BLaER1 treated with 17β-estradiol and CSF1 and Interleukin-3, amounts not matched to agents 10 nM and 100 nM (cell line): ENCODE measurements around the gene SYNGR4.
"Not testable (repeated sequence)": the region's sequence is repeated elsewhere in the genome, so short reads cannot be mapped to it uniquely, and the experiment has no call there.

ENCODE experiments used
- H3K27ac ChIP-seq, 11 experiments: shearing (Covaris generic); formaldehyde crosslinking; 2 replicates each; pipeline ENCODE4 v1.8.1; 2022
- H3K27me3 ChIP-seq, 11 experiments: shearing (Covaris generic); formaldehyde crosslinking; 2 replicates each; pipeline ENCODE4 v1.8.1; 2022
- H3K36me3 ChIP-seq, 11 experiments: shearing (Covaris generic); formaldehyde crosslinking; 2 replicates each; pipeline ENCODE4 v1.8.1; 2022
- H3K4me1 ChIP-seq, 10 experiments: shearing (Covaris generic); formaldehyde crosslinking; 2 replicates each; pipeline ENCODE4 v1.8.1; 2022
- H3K4me2 ChIP-seq, 11 experiments: shearing (Covaris generic); formaldehyde crosslinking; 2 replicates each; pipeline ENCODE4 v1.8.1; 2022
- H3K4me3 ChIP-seq, 10 experiments: shearing (Covaris generic); formaldehyde crosslinking; 2 replicates each; pipeline ENCODE4 v1.8.1; 2022
- H3K9ac ChIP-seq, 11 experiments: shearing (Covaris generic); formaldehyde crosslinking; 2 replicates each; pipeline ENCODE4 v1.8.1; 2022
- H3K9me3 ChIP-seq, 11 experiments: shearing (Covaris generic); formaldehyde crosslinking; replicated peaks in 1 of 11; 2 replicates each; pipeline ENCODE4 v1.8.1; 2022
- H4K20me1 ChIP-seq, 11 experiments: shearing (Covaris generic); formaldehyde crosslinking; 2 replicates each; pipeline ENCODE4 v1.8.1; 2022
- Cebpa-rat ChIP-seq, 11 experiments: shearing (Covaris generic); IDR thresholded peaks; 2 replicates each; pipeline ENCODE4 v1.8.1; 2022

Gene SYNGR4, protein sequence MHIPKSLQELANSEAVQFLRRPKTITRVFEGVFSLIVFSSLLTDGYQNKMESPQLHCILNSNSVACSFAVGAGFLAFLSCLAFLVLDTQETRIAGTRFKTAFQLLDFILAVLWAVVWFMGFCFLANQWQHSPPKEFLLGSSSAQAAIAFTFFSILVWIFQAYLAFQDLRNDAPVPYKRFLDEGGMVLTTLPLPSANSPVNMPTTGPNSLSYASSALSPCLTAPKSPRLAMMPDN

DNA sequence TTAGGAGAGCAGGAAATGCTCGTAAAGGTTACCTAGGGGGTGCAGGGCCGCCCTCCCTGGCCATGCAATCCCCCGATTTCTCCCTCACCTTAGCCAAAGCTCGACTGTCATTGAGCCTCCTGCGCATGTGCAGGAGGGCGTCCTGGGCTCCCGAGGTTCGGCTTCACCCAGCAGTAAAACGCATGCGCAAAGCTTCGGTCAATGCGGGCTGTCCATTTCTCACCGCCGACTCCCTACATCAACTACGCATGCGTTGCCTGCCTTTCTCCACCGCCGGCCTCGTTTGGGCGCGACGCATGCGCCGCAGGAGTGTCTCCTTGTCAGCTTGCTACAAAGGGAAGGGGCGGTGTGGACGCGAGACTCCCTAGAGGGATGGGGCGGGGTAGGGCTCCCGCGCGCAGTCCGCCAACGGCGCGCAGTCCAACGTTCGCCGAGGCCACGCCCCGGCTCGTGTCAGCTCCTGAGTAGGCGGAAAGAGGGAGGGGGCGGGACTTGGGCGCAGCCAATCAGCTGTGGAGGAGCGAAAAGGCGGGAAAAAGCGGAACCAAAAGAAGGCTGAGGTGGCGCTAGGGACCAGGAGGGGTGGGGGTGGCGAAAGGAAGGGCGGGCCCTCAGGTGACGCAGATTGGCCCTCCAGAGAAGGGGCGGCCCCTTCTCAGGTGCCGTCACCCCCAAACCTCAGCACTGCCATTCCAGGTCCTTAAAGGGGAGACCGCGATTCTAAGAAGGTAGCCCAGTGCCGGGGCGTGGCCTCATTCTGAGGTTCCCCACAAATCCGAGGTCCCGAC is at the start of gene SYNGR4, which contains the start of gene TMEM143:
SYNGR4 (plus strand) TSS at position 558 of the 788 bp plus-strand sequence. CDS start 1,476 bp downstream, outside the sequence.
TMEM143 (minus strand) TSS at position 131 of the 788 bp plus-strand sequence; CDS start at position 111, 20 bp downstream.
- no peaks in the 10 kb centered on the region for H3K27me3 ChIP-seq
- H3K4me1 ChIP-seq, result peaks cover 15 to 58% (median 46%) of the 10 kb centered on the region in 10 experiments
- H3K4me2 ChIP-seq, result peak within 1 kb of the TSS; percentile 91 to 99 (median 98)
- H3K27ac ChIP-seq, result peak within 1 kb of the TSS; percentile 74 to 91 (median 89)
- peak within 1 kb of the TSS; percentile 51 to 77 (median 66) for H3K4me3 ChIP-seq
- no peaks in the 10 kb centered on the region for H4K20me1 ChIP-seq
- no peak for TF ChIP-seq Cebpa-rat (IDR thresholded peaks at IDR 0.05)
- no peaks in the 10 kb centered on the region for H3K9me3 ChIP-seq
- peaks cover 0 to 6% (median 0%) of the 10 kb centered on the region in 11 experiments; a peak in 2 of 22 replicates for H3K36me3 ChIP-seq
- H3K9ac ChIP-seq, result peak within 1 kb of the TSS; percentile 80 to 88 (median 84)

- H3K27me3 ChIP-seq, result no peaks in the 10 kb centered on the region
- H3K4me1 ChIP-seq, result peaks cover 16 to 73% (median 61%) of the 10 kb centered on the region in 10 experiments
- H3K9me3 ChIP-seq, result peaks cover 0 to 10% (median 0%) of the 10 kb centered on the region in 11 experiments; a peak in 6 of 22 replicates
- TF ChIP-seq Cebpa-rat (IDR thresholded peaks at IDR 0.05), result no peak
- no peak overlapping the region for H3K4me3 ChIP-seq
- 0 out of 22 replicates have a peak, but pooled peaks cover 0 to 6% (median 0%) of the 10 kb centered on the region in 11 experiments for H3K36me3 ChIP-seq
- H3K4me2 ChIP-seq, result peak overlapping the region in 4 of 11 experiments; percentile 89 to 94 (median 94); a peak in 7 of 22 replicates
- no peaks in the 10 kb centered on the region for H4K20me1 ChIP-seq
- no peak overlapping the region for H3K9ac ChIP-seq
- H3K27ac ChIP-seq, result no peak overlapping the region
Observed at GRCh38 chr19:48315712-48316111, 48.5 kb upstream of the SYNGR4 start.

DNA sequence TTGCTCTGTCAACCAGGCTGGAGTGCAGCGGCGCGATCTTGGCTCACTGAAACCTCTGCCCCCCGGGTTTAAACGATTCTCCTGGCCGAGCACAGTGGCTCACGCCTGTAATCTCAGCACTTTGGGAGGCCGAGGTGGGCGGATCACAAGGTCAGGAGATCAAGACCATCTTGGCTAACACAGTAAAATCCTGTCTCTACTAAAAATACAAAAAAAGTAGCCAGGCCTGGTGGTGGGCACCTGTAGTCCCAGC is 46.5 kb upstream of the SYNGR4 start:
- Histone ChIP-seq H3K9ac (peak overlapping the region in 9 of 11 experiments; percentile 10 to 65 (median 39); a peak in 12 of 22 replicates), H3K4me1 (peaks cover 26 to 77% (median 70%) of the 10 kb centered on the region in 10 experiments), H3K27ac (peak overlapping the region in 6 of 11 experiments; percentile 21 to 65 (median 50); a peak in 11 of 22 replicates), H3K4me2 (peak overlapping the region; percentile 8 to 97 (median 65))
- not testable (repeated sequence) for H3K36me3 ChIP-seq, H3K27me3 ChIP-seq, H3K9me3 ChIP-seq, H3K4me3 ChIP-seq, H4K20me1 ChIP-seq

GRCh38 chr19:48318286-48318987 is 45.7 kb upstream of the SYNGR4 start:
- peak overlapping the region in 9 of 11 experiments; percentile 31 to 97 (median 89); a peak in 16 of 22 replicates for H3K4me2 ChIP-seq
- H3K36me3 ChIP-seq, result no peaks in the 10 kb centered on the region

DNA sequence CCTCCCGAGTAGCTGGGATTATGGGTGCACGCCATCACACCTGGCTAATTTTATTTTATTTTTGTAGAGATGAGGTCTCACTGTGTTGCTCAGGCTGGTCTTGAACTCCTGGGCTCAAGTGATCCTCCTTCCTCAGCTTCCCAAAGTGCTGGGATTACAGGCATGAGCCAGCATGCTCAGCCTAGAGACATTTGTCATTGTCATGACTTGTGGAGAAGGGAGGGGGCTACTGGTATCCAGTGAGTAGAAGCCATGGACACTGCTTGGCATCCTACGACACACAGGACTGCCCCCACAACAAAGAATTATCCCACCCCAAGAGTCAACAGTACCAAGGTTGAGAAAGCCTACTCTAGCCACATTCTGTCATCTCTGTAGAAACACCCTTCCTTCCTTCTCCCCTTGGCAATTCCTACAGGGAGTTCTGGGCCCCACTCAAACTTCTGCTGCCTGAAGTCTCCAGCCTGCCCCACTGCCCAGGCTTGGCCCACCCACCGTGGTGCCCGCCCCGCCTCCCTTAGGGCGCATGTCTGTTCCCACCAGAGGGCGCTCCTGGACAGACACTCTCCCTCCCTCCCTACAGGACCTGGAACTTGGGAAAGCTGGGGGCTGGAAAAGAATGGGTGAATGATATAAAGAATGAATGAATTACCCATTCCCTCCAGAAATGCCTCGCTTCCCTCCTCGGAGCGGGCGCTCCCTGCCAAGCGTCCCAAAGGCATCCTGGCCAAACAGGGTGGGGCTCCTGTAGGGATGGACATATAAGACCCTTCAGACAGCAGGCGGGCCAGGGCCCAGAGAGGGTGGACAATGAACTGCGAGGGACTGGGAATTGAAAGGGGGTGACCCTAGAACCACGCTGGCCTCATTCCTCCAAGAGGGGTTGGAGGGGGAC is 44.3 kb upstream of the SYNGR4 start:
- Histone ChIP-seq H3K36me3 (no peaks in the 10 kb centered on the region), H3K27ac (peak overlapping the region in 10 of 11 experiments; percentile 26 to 100 (median 99); a peak in 17 of 22 replicates), H3K4me1 (peaks cover 48 to 91% (median 88%) of the 10 kb centered on the region in 10 experiments), H3K9ac (peak overlapping the region in 9 of 11 experiments; percentile 38 to 98 (median 96); a peak in 14 of 22 replicates), H3K27me3 (no peaks in the 10 kb centered on the region), H3K9me3 (no peaks in the 10 kb centered on the region), H3K4me3 (peak overlapping the region in 1 of 10 experiments; percentile 70; a peak in 2 of 20 replicates), H4K20me1 (no peaks in the 10 kb centered on the region), H3K4me2 (peak overlapping the region; percentile 89 to 100 (median 94))
- no peak for TF ChIP-seq Cebpa-rat (IDR thresholded peaks at IDR 0.05)

More at GRCh38 chr19:48318286-48318987, 45.7 kb upstream of the SYNGR4 start:
- no peak overlapping the region for H3K4me3 ChIP-seq
- no peaks in the 10 kb centered on the region for H3K9me3 ChIP-seq
- no peaks in the 10 kb centered on the region for H3K27me3 ChIP-seq
- TF ChIP-seq Cebpa-rat (IDR thresholded peaks at IDR 0.05), result no peak
- H3K4me1 ChIP-seq, result peaks cover 34 to 85% (median 78%) of the 10 kb centered on the region in 10 experiments
- H4K20me1 ChIP-seq, result no peaks in the 10 kb centered on the region
- peak overlapping the region in 3 of 11 experiments; percentile 21 to 62 (median 60); a peak in 3 of 22 replicates for H3K9ac ChIP-seq
- H3K27ac ChIP-seq, result peak overlapping the region in 6 of 11 experiments; percentile 21 to 65 (median 50); a peak in 8 of 22 replicates

GRCh38 chr19:48321372-48321621 is 42.9 kb upstream of the SYNGR4 start:
- H4K20me1 ChIP-seq, result peaks cover 0 to 4% (median 0%) of the 10 kb centered on the region in 11 experiments; a peak in 4 of 22 replicates
- H3K27ac ChIP-seq, result peak overlapping the region; percentile 94 to 100 (median 99)
- no peaks in the 10 kb centered on the region for H3K9me3 ChIP-seq
- H3K4me1 ChIP-seq, result peaks cover 53 to 90% (median 82%) of the 10 kb centered on the region in 10 experiments
- H3K4me2 ChIP-seq, result peak overlapping the region; percentile 89 to 100 (median 94)
- H3K27me3 ChIP-seq, result no peaks in the 10 kb centered on the region
- peak overlapping the region; percentile 61 to 75 (median 68) for H3K4me3 ChIP-seq
- H3K36me3 ChIP-seq, result no peaks in the 10 kb centered on the region
- peak overlapping the region; percentile 93 to 98 (median 96) for H3K9ac ChIP-seq
- no peak for TF ChIP-seq Cebpa-rat (IDR thresholded peaks at IDR 0.05)

DNA sequence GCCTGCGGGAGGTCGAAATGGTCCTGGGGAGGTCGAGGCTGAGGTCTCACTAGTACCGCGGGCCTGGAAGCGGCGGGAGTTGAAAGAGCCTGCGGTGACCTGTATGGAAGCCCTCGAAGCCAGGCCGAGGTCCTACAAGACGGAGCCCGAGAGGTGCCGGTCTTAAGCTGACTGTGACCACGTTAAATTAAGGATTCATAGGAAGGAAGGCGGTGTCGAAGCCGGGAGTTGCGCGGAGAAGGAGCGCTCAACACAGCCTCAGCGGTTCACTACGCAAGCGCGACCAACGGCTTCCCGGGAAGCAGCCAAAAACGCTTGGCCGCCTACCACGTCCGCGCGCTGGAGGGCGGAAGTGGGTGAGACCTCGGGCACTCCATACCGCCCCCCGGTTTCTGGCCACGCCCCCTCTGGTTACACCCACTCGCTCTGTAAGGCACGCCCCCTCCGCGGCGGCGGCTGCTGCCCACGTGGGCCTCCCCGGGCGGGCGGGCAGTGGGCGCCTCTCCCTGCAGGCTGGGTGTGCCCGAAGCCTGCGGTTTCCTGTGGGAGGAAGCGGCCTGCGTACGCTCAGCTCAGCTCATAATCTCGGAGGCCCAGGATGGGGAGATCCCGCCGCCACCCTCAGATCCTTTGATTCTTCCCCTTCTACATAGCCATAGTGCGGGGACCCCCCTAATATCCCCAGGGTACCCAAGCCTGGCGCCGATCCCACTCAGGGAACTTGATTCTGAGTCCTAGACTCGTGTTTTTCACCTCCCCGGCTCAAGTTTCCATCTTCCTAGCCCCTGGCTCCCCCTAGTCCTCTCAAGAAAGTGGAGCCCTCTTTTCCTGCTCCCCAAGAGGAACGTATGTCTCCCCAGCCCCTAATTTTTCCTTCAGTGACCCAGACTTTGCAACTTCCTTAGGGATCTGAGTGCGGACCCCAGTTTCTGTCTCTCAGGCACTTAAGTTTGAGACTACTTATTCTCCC is 42.3 kb upstream of the SYNGR4 start:
- H3K9ac ChIP-seq, result peak overlapping the region; percentile 93 to 98 (median 96)

More for the DNA sequence above, 42.3 kb upstream of the SYNGR4 start:
- Histone ChIP-seq H3K9me3 (no peaks in the 10 kb centered on the region; a peak in 2 of 22 replicates), H3K4me2 (peak overlapping the region; percentile 93 to 100 (median 98)), H3K27ac (peak overlapping the region; percentile 94 to 100 (median 99)), H3K27me3 (no peaks in the 10 kb centered on the region), H4K20me1 (peaks cover 0 to 10% (median 3%) of the 10 kb centered on the region in 11 experiments; a peak in 6 of 22 replicates), H3K36me3 (peaks cover 0 to 3% (median 0%) of the 10 kb centered on the region in 11 experiments; a peak in 5 of 22 replicates), H3K4me3 (peak overlapping the region; percentile 61 to 75 (median 68)), H3K4me1 (peaks cover 59 to 90% (median 82%) of the 10 kb centered on the region in 10 experiments)
- no peak for TF ChIP-seq Cebpa-rat (IDR thresholded peaks at IDR 0.05)
